DMS153 (cell line): Measurements from ENCODE around the gene TRMO.
A peak's percentile ranks its signal among the peaks of the same experiment; 100 is the strongest.

Experiments
- DNase-seq: peaks from one replicate; lab custom pipeline; 2025; lab: John Stamatoyannopoulos, UW

TRMO gene

DNA sequence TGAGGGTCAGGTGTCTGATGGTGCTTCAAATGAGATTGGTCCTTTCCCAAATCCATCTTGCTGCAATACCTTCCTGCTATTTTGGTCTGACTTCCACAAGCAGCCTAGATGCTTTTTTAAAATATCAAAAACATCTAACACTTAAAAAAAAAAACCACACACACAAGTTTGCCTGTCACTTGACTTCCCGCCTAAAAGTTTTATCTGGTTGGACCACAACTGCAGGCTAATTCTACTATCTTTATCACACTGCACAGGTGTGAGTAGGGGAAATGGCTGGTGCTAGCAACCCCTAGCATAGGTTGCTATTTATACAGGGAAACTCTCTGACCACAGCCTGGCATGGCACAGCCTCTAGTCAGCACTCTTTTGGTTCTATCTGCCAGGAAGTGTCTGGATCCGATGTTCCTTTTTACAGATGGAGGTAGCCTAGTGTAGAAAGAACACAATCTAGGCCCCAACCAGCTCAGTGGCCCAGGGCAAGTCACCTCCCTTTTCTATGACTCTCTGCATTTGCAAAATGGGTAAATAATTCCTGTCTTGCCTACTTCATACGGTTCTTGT is 15.9 kb upstream of the TRMO start, which contains the start of gene HEMGN:
Gene HEMGN (minus strand): TSS at position 92 of the 564 bp plus-strand sequence. CDS start 36 bp downstream, at position 56.
- DNase-seq: no peak

GRCh38 chr9:97936998-97937397 is 14.7 kb upstream of the TRMO start:
- no peak for DNase-seq

- DNase-seq: no peak
These were observed 13.0 kb upstream of the TRMO start for GRCh38 chr9:97935276-97935675.

DNA sequence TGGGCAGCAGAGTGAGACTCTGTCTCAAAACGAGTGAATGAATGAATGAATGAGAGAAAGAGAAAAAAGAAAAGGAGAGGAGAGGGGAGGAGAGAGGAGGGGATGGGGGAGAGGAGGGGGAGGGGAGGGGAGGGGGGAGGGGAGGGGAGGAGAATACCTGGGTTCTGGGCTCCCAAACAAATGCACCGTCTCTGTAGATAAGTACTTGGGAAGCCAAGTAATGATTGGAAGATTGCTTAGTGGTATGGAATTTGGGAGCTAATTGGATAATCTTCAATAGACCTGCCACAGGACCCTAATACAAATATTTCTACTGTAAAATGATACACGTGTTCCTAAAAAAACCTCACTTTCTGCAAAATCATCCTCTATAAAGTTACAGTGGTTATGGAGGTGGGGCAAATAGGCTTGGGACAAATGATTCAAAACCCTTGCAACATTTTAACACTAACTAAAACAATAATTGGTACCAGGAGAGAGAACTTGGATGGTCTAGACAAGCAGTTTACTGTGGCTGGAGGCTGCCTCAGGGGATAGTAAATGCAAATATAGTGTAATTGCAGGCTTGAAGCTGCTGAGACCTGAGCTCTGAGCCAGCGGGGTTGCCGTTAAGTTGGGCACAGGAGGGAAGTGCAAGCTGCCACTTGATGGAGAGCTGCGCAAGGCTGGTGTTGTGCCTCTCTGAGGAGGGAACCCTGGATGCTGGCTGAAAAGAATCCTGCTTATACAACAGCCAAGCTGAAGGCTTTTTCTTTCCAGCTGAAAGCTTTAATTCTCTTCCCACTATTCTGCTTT is 12.2 kb upstream of the TRMO start:
- no peak for DNase-seq

DNA sequence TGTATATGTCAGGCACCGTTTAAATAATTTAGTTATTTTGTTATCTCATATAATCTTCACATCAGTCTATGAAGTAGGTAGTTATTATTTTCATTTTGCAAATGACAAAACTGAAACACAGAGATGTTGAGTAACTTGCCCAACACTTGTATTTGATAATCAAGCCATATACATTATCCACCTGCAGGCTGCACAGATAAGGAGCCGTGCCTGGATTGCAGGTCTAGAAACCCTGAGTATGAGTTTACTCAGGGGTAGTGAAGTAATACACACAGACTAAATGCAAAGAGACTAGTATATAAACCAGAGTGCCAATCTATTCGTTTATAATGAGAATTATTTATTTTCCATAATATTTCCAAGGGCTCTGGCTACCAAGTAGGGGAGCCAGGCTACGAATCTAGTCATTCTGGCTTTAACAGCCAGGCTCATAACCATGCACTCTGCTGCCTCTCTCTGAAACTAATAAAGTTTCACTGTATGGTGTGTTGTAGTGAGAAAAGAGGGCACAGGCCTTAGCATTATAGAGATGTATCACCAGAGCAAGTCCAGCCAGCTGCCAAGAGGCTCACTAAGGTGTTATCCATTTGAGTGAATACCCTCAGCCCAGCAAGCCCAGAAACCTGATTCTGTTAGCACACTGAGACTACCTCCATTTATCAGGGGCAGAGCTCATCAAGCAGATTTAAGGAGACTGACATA is 11.1 kb upstream of the TRMO start:
- no peak for DNase-seq

GRCh38 chr9:97930972-97931371 is 8.7 kb upstream of the TRMO start:
- DNase-seq: no peak

DNA sequence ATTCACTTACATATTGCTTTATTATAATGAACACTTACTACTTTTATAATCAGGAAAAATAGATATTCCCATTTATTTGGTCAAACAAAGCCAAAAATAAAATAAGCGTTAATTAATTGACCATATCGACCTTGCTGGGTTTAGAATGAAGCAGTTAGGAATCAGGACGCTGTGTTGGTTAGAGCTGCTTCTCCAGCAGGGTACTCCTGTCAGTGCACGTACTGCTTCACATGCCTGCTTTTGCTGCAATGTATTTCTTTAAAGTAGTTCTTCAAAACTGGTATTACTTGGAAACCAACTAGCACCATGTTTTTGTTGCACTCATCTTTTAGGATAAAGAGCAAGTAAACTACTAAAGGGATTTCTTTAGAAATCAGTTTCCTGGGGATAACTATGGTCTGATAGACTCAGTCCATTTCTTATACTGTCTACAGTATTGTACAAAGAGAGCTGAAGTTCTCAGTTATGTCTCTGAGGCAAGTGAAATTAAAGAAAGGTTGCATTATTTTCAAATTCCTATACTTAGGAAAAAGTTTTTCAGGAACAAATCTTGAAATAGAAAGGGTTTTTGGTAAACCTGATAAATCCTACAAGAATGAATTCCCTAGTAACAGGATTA is 6.8 kb upstream of the TRMO start:
- DNase-seq: no peak

GRCh38 chr9:97925497-97926334 is 3.4 kb upstream of the TRMO start:
- no peak for DNase-seq

- DNase-seq: no peak
These were observed 2.1 kb upstream of the TRMO start for GRCh38 chr9:97924386-97924785.

GRCh38 chr9:97923529-97924108 is 1.3 kb upstream of the TRMO start:
- DNase-seq: peak; percentile 25

GRCh38 chr9:97919217-97919813 is 3.0 kb downstream of the TRMO start:
- no peak for DNase-seq

DNA sequence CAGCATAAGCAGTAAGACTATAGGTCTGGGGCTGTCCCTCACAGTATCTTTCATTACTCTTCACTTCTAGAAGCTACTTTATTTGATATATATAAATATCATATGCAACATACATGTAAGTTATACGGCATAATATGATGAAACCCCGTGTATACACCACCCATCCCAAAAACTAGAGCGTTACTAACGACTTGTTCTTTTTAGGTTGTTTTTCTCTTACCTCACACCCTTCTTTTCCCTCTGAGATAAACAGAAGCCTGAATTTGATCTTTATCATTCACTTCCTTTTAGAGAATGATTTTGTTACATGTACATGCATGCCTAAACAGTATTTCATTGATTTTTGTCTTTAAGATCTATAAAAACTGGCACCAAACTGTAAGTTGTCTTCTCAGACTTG is 3.7 kb downstream of the TRMO start:
- DNase-seq: no peak

GRCh38 chr9:97911970-97912369 is 10.3 kb downstream of the TRMO start:
- no peak for DNase-seq

GRCh38 chr9:97911528-97911927 is 10.8 kb downstream of the TRMO start:
- no peak for DNase-seq

DNA sequence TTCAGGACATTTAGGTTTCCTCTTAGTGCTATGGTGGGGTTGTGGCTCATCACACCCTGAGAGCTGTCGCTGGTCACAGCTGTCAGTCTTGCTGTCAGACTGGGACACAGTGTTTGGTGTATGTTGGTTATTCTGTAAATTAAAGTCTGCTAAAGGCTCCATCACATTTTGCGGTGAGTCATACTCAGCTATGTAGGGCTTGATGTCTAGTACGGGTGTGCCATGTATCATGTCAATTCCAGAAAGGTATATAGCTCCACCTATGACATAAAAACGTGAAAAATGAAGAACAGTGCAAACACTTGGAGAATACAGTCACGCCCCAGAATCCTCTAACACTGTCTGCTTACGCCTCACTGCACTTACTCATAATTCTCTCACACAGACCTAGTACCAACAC is 11.9 kb downstream of the TRMO start:
- no peak for DNase-seq

DNA sequence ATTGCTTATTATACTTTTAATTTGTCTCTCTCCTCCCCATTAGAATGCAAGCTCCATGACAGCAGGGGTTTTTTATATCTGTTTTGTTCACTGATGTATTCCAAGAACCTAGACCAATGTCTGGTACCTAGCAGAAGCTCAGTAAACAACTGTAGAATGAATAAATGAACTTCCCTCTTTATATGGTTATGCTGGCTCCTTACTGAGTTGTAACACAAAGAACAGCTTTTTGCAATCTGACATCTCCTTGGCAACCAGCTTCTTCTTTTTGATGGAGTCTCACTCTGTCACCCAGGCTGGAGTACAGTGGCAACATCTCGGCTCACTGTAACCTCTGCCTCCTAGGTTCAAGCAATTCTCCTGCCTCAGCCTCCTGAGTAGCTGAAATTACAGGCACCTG is 13.6 kb downstream of the TRMO start:
- no peak for DNase-seq

DNA sequence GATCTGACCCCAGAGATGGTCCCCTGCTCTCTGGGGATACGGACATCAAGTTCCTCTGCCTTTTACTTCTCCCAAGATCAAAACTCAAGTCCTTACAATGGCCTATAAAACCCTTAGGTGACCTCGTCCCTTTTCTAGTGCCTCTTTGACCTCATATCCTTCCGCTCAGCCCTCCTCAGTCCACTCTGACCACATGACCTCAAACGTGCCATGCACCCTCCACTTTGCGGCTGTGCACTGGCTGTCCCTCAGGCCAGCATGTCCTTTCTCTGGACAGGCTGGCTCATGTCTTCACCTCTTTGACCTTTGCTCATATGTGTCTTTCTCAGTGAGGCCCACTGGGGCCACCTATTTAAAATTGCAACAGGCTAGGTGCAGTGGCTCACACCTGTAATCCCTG is 14.7 kb downstream of the TRMO start:
- no peak for DNase-seq

- no peak for DNase-seq
These were observed 15.3 kb downstream of the TRMO start for GRCh38 chr9:97907046-97907445.

DNA sequence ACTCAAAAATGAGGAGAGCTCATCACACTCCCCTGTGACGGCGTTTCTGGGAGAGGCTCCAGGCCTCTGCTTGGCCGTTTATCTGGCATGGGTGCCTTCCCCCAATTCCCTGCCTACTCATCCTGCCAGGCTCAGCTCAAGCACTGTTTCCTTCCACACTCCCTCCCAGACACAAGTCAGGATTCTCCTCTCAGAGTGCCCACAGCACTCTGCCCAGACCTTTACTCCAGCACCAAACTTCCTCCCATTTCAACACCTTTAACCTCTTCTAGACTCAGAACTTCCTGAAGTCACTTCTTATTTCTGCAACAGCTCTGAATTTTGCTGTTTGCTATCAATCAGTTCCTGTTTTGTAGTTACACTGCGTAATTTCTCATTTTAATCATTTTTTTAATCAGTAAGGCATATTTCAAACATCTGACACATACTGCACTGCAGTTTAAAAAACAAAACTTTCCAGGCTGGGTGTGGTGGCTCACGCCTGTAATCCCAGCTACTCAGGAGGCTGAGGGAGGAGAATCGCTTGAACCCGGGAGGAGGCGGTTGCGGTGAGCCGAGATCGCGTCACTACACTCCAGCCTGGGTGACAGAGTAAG is 16.0 kb downstream of the TRMO start:
- DNase-seq: no peak

GRCh38 chr9:97905228-97905627 is 17.1 kb downstream of the TRMO start:
- DNase-seq: no peak

DNA sequence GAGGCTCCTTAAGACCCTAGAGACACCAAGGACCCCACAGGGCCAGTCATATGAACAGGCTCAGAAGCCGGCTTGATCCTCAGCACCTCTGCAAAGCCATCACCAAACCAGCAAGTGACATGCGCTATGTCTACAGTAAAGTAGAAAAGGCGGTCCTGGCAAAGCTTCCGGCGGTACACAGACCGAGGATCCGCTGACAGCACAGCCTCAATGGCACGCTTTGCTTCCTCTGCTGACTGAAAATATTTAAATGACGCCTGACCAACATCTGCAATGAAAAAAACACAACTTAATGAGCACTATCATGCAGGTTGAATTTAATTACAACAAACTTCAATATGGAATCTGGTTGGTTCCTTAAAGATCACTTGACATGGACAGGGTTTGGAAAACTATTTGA is 17.6 kb downstream of the TRMO start:
- no peak for DNase-seq
